GM12872 (cell line): ENCODE measurements around the gene MYT1.

Source experiments
- CTCF ChIP-seq: IDR thresholded peaks from 3 replicates; pipeline ENCODE4 v1.5.1; 2011; ENCODE audit warnings: low read depth, mild to moderate bottlenecking, low read length, moderate library complexity; ENCODE audit not compliant: insufficient read depth

Gene MYT1

DNA sequence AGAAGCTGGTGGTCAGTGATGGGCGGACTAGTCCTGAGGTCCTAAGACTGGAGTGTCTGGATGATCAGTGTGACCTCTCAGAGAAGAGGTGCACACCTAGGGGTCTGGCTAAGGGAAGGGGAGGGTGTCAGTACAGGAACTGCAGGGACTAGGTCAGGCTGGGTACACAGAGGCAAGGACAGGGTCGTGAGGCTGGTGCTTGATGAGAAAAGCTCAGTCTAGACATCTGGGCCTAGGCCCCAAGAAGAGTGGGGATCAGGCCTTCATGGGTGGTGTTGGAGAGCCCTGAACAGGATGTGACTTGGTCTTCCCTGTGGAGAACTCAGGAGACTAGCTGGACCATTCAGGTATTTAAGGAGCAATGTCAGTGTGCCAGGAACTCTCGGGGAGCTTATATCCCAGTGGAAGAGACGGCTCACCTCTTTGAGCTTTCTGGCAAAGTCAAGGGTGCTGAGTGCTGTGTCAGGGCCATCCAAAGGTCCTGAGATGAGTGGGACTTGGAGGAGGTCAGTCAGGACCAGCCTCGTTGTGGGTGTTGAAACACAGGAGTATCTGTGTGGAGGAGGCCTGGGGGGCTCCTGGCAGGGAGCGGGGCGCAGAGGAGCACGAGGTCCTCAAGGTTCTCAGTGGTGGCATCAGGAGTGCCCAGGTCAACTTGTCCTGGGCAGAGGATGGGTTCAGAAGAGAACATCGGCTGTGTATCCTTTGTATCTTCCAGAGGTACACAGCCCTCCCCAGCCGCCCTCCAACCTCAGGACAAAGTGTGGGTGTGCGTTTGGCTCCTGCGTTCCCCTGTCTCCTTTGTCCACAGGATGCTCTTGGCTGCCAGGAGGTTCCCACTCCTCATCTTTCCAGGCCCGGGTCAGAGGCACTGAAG, 13.3 kb upstream of the MYT1 start:
- no peak for TF ChIP-seq CTCF

GRCh38 chr20:64151633-64152530, 12.4 kb upstream of the MYT1 start:
- TF ChIP-seq CTCF: no peak

GRCh38 chr20:64152906-64153305, 11.3 kb upstream of the MYT1 start:
- no peak for TF ChIP-seq CTCF

- TF ChIP-seq CTCF: no peak
Observed at GRCh38 chr20:64153410-64153809, 10.8 kb upstream of the MYT1 start.

DNA sequence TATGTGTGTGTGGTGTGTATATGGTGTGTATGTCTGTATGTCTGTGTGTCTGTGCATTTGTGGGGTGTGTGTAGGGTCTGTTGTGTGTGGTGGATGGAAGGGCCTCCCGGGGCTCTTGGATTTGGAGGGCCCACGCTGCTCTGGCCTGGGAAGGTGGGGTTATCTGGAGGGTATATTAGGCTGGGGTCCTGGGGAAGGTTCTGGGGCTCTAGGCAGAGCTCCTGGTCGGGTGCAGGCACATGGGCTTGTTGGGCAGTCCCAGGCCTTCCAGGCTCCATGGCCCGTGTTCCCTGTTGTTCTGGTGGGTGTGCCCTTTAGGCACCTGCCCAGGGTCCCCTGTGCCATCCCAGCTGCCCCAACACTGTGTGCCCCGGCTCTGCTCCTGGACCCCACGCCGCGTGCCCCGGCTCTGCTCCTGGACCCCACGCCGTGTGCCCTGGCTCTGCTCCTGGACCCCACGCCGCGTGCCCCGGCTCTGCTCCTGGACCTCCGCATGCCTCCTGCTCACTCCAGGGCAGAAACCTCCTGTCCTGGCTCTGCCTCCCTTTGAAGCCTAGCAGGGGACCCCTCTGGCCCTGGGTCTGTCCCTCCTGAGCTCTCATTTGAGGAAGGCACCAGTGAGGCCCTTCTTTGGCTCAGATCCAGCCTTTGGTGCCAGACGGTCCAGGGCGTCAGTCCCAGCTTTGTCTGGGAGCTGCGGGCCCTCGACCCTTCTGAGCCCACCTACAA, 10.2 kb upstream of the MYT1 start:
- TF ChIP-seq CTCF: no peak

GRCh38 chr20:64154590-64155257, 9.5 kb upstream of the MYT1 start:
- TF ChIP-seq CTCF: no peak
